HG03066 (cell line): ENCODE results near the gene LRIG3.

Source experiments
- ATAC-seq: cut with Tn5 transposase; IDR thresholded peaks from one replicate; pipeline ENCODE4 v1.9.1; 2021; ENCODE audit warnings: low read depth; ENCODE audit not compliant: unreplicated experiment

The LRIG3 gene

DNA sequence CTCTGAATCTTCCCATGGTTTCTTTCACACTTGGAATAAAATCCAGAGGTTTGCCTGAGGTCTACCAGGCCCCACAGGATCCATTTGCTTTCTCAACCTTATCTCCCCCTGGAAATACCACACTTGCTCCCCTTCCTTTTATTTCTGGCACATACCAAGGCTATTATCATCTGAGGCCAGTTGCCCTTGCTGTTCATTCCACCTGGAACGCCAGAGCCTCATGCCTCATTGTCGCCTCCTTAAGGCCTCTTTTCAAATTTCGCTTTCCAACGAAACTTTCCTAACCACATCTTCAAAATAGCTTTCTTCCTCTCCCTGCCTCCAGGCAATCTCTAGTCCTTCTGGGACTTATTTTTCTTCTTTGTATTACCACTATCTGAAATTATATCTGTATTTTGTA is 11.2 kb upstream of the LRIG3 start:
- no peak for ATAC-seq

DNA sequence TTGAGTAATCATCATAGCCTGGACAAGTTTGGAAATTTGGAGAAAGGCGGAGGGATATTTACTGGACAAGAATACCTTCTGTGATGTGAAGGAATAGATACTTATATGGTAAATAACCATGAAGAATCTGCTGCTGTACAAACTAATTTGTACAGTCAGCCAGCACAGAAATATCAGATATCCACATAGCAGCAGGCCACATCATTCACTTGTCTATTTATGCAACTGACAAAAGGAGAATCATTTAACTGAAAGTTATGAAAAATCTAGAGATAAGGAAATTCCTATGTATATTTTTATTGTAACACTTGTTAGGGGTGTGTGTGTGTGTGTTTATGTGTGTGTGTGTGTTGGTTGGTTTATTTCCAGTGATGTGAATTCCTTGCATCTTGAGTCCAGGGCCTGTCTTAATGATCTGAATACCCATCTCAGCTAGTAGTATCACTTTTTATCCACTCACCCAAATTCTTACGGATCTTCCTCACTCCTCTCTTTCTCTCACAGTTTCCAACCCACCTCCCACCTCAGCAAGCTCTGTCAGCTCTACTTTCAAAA is 10.5 kb upstream of the LRIG3 start:
- ATAC-seq: no peak

DNA sequence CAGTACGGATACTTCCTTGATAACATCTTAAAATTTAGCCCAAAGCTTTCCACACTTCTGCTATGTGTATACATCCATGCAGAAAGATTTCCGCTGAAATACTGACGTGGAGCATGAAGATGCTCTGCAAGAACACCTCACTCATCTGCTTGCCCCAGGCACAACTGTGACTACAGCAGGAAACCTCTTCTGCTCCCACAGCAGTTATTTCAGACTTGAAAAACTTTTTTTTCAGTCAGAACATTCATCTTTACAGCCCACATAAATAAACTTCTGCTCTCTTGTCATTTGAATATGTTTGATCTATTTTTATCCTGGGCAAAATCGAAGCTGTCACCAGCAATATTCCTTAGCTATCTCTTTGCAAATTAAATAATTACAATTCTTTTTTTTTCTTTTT is 6.8 kb upstream of the LRIG3 start:
- ATAC-seq: no peak

DNA sequence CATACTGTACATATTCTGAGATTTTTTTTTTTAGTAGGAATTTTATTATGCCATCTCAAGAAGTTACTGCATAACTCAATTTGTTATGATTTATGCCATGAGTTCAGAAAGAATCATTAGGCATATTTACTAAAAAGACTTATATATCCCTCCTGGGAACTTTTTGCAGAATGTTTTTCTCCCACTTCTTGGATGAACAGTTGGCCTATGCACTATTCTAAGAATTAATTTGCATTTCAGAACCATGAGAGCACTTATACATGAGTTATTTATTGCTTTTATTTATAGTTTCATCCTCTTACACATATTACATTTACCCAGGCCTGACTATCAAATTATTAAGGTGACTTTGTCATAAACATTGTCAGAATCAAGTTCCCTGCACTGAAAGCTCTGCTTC is 6.3 kb upstream of the LRIG3 start:
- ATAC-seq: no peak

DNA sequence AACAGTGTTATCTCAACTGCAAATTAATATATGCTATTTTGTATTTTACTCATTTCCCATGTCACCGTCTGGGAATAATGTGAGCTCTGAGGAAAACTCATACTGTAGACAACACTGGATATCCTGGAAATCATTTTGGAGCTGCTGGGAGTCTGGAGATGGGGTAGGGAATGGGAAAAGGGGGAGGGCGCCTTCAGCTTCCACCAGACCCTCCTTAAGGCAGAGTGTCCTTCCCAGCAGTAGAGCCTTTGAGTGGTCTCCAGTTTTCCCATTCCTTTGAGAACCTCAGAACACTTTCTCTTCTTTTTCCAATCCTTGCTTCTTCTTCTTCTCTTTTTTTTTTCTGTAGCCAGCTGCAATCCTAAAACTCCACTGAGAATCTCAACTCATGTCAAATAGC is 5.4 kb upstream of the LRIG3 start:
- ATAC-seq: no peak

DNA sequence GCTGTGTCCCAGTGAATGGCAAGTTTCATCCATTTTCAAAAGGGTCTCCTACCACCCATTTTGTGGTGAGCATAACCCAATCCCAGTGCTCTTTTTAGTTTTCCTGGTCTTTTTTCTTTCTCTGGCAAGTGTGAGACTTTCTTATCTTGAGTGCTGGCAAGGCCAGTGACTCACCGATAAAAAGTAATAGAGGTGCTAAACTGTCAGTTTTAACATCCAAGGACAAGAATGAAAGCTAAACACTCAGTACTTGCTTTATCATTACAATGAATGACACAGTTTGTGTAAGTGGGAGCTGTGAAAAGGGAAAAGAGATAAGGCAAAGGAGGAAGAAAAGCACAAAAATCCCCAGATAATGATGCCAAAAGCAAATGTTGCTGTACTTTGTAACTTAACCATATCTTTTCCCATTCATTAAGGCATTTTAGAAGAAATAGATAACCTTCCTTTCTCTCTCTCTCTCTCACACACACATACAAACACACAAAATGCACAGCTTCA is 4.9 kb upstream of the LRIG3 start:
- no peak for ATAC-seq

DNA sequence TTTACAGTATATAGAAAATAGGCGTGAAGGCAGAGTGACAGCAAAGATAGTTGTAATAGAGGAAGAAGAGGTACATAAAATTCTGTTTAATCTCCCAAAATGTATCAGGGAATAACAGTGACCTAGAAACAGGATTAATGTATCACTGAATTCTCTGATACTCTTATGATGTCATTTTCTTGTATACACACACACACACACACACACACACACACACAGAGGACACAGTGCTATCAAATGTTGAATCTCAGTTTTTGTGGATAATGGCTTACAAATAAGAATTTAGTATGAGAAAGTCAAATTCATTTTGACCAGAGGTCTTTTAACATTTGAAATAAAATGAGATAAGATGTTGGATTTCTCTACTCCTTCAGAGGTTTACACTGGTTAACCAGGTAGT is 4.3 kb upstream of the LRIG3 start:
- no peak for ATAC-seq

DNA sequence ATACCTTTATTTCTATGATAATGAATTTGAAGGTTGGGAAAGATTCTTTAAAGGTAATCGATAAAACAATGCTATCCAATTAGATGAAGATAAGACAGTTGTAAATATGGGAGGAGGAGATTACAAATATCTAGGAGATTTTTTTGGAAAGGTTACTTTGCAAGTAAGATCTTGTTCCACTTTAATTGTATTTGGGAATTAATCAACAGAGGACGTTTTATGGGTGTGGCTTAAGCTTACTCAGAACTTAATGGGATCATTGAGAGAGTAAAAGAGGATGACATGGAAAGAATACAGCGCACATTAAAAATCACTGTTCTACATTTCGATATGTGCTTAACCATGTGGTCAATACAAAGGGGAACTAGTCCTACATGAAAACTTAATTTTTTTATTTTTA is 3.5 kb upstream of the LRIG3 start:
- ATAC-seq: no peak

DNA sequence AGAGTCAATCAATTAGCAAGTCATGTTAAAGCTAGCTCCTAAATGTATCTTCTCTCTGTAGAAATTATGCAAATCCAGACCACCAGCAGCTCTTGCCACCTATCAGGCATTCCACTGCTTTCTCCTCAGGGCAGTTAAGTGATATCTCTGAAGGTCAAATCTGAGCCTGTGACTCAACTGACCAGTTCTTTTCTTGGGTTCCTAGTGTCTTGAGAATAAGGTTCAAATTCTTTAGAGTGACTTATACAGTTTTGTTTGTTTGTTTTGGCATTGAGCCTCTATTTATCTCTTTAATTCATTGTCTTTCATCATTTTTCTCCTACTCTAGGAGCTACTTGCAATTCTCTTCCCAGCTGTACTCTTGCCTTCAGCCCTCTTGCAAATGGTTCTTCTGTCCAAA is 2.5 kb upstream of the LRIG3 start:
- ATAC-seq: no peak

DNA sequence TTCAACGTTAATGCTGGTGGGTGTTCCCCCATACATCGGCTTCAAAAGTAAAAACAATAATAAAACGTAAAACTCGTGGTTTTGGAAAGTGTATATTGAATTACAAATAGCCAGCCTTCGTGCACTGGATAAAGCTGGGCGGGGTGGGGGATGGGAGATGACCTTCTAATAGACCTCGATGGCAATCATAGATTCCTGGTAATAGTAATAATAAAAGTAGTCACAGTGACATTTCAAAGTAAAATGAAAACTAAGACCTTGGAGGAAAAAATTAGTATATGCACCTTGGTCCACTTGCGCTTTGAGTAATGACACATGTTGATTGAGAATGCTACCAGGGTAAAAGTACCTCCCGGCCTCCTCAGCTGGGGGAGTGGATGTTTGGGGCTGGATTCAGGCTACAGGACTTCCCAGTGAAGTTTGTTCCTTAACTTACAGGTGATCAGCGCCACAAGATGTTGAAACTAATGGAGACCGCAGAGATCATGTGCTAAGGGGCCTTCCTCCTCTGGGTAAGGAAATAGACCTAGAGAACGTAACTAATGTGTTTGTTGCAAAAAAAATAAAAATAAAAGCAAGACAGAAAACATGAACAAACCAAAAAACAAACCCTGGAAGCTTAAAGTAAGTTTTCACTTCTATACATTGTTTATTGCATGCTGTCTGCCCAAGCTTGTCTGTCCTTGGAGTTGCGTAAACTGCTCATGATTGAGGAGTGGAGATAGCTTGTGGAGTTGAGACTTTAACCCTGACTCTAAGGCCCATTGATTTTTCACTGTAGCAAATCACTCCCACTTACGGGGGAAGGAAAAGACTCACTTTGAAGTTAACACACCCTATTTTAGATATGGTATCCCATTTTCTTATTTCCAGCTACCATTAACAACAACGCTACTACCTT is 907 bp upstream of the LRIG3 start:
- no peak for ATAC-seq

DNA sequence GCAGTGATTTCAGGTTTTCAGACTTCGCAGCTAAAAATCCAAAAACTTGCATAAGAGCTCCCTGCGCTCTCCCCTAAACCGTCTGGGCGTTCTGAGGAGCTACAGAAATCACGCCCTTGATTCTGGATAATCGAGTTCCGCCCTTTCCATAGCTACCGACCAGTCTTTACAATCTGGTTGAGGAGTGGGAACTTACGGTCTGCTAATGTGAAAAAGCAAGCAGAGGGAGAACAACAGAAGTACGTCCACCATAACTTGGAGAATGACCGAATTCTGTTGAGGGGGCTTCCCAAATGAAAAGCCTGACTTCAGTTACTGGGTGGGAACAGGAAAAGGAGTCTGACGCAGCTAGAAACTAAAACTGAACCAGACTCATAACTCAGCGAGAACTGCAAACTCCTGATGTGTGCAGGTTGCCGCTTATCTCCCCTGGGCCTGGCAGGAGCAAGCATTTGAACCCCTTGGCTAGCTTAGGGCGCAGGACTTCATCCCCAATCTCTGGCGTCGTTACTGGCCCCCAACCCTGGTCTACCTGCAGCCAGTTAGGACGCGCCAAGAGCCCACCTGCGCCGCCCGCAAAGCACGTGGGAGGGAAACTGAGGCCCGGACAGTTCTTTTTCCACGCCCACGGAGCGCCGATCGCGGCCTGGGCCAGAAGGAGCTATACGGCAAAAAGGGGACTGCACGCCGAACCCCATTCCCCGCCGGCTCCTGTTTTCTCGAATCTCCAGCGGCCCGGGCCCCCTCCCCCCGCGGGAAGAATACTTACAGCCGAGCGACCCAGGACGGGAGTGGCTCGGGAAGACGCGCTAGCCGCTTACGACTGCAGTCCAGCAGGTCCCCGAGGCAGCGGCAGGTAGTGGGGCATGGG is 838 bp downstream of the LRIG3 start:
- ATAC-seq: peak; percentile 32

DNA sequence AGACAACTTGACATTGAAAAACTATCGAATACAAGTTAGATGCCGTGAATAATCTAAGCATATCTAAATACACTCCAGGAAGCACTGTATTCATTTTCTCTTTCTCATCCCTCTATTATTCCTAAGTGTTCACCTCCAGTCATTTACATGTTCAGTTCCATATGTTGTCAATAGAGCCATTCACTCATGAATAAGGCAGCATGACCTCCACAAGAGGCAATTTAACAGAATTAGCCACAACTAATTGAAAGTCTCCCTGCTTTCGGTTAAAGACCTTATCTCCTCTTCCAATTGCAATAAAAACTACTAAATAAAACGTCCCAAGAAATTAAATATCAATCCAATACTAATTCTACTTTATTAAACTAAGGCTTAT is 1.8 kb downstream of the LRIG3 start:
- ATAC-seq: no peak

DNA sequence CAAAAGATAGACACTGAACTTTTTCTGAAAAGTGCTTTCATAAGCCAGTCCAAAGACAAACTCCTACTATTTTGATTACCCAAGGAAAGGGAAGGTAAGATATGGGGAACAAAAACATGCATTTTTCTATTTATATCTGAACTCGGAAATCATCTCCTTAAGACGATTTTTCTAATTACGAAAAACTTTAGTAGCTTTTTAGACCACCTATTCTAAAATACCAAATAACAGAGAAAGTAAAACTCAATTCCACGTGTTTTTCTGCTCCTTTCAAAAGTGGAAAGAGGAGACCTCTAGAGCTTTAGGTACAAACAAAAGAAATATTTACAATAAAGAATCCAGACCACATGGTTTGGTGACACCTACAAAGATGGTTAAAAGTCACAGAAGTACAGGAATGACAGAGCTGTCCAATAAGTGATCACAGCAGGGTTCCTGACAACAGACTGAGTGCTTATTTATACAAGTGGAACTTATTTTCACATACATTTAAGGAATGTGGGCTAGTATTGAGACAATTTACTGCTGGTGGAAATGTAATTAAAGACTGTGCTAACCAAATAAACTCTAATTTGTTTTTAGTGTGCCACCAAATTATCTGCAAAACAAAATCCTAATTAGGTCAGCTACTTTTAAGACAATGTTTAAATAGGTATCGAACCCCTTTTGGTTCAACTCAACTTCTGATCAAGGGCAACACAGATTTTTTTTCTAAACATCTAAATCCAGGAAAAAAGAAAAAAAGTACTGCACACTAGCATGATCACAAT is 2.4 kb downstream of the LRIG3 start:
- no peak for ATAC-seq

DNA sequence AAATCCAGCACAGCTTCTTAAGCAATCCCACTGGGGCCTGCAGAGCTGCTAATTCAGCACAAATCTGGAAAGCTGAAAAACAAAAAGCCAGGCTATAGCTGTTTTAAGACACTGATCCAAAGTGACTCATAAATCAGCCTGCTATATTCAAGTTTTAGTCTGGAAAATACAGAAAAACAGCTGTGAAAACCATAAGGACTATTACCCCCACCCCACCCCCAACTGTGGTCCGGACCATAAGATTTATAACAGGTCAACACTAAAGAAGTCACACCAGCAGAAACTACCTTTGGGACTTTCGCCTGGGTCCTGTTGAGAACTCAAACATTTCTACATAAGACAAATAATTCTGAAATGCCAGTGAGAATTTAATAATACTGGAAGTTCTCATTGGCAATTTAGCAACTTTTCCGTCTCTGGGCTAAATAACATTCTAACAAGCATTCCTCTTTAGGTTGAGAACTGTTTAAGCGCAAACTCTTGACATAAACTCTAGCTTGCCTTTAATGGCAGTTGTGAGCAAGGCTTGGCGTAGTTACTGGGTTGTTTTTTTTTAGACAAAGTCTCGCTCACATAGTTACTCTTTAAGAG is 3.3 kb downstream of the LRIG3 start:
- no peak for ATAC-seq

DNA sequence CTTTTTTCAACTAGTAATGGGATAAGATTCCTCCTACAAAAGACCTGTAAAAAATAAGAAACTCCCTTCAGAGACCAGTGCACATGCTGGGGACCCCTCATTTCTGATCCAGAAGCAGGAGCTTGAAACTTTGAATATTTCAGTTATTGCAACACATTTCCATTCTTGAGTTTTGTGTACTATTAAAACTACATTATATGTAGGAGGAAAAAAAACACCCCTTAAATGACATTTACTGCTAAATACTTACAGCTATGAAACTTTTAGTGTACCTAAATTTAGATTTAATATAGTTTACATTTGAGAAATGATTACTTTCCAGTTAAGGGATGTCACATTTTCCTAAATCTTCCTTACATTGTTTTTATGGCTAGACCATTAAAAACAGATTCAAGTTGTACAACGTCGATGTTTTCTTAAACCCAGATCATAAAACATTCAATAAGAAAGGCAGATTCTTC is 4.1 kb downstream of the LRIG3 start:
- ATAC-seq: no peak

DNA sequence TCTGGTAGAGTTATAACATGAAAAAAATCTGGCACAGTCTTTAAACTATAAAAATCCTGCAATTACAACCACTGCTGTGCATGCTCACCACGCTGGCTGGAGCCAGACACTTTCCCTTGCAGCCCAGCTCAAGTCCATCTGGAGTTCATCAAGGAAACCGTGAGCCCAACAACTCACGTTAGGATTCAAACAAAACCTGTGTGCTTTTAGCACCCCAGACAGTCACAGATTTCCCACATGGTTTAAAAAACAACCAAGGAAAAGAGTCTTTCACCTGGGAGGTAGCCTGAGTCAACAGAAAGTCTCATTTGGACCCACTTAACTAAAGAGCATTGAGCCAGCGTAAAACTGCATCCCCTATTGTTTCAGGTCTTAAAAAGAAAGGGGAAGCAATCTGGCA is 4.7 kb downstream of the LRIG3 start:
- no peak for ATAC-seq

DNA sequence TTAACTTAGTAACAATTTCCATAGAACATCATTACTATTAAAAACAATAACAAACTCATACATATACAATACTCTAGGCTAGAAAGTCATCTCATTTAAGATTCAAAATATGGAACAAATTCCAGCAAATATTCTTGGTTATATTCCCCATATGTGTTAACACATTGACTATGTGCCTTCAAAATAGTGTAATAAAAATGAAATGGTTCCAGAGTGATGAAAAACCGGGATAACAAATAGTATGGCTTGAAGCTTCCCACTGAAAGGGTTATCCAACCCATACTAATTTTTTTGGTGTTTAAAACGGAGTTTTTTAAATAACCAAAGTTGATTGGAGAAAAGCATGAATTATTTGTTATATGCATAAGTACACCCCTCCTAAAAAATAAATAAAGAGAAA is 5.3 kb downstream of the LRIG3 start:
- no peak for ATAC-seq

DNA sequence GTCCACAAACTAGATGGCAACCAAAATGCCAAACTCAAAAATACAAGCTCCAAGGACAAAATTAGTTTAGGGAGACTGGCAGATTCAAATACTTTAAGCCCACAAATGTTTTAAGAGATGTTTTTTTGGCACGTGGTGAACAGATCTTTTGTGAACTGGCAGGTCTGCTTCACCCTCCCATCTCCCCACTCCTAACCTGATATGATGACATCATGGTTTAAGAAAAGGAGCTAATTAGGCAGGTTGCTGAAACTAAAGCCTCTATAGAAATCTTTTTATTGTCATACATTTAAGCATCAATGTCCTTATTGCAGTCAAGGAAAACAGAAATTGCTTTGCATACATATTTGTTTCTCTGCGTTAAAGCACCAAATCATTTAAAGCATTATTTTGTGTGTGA is 5.8 kb downstream of the LRIG3 start:
- ATAC-seq: no peak

DNA sequence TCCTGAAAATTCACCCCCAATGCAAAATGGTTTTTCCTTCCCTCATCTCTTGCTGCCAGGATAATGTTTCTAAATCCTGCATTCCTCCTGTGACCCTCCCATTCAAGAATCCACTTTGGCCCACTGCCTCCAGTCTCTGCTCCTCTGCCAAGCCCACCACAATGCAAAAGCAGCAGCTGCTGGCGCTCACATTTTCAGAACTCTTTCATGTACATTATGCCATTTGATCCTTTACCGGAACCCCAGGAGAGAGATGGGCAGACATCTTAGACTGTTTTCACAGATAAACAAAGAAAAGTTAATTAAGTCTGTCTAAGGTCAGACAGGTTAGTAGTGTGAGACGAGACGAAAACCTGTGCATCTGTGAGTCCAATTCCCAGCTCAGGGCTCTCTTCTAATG is 12.9 kb downstream of the LRIG3 start:
- ATAC-seq: no peak

DNA sequence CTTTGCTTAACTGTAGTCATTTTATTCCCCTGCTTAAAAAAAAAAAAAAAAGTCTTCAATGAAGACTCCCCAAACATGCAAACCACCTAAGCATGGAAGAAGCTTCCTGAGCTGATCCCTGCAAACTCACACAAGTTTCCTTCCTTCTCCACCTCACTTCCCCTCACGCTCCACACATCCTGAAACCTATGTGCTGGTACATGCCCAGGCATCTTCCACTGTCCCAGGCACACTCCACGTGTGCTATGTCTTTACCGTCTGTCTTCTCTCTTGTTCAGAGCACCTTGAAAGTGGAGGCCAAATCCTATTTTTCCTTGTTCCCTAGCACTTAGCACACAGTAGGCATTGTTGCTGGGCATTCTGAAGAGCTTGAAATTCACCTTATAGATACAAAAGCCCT is 13.4 kb downstream of the LRIG3 start:
- no peak for ATAC-seq
